ENCODE measurements around the gene RRBP1. TPM values are rescaled to one million over a fixed set of nuclear protein-coding genes. Genes with fewer than 3 reads are reported as not detected.

Gene RRBP1
- total and polyA plus RNA-seq, 9 donors, result 29.2 to 159 (median 83.8) TPM

- H3K27me3 ChIP-seq, result no peaks in the 10 kb centered on the region
- no peak for DNase-seq
- intact Hi-C loops (cut with DNase I), result loop anchor here in 2 of 4 donors (5.0 kb wide), 1 partner anchor 41 kb away; no protein-coding TSS in a partner anchor
- H3K27ac ChIP-seq, result peak overlapping the region; percentile 94 to 95
- H3K4me3 ChIP-seq, result peak overlapping the region; percentile 89
- 2% methylated on average over 6 of the region's 6 CpGs for WGBS, 3 donors
- H3K9me3 ChIP-seq, result no peaks in the 10 kb centered on the region
- TF ChIP-seq POLR2A (IDR thresholded peaks at IDR 0.05), result no peak
- no peak for TF ChIP-seq EP300 (IDR thresholded peaks at IDR 0.05)
- no peak for TF ChIP-seq CTCF (IDR thresholded peaks at IDR 0.05)
- H3K36me3 ChIP-seq, result no peaks in the 10 kb centered on the region
- peaks cover 9% of the 10 kb centered on the region for H3K4me1 ChIP-seq (ENCODE audit: insufficient read depth)
Measured at GRCh38 chr20:17571153-17571527, 110.9 kb downstream of the RRBP1 start.

DNA sequence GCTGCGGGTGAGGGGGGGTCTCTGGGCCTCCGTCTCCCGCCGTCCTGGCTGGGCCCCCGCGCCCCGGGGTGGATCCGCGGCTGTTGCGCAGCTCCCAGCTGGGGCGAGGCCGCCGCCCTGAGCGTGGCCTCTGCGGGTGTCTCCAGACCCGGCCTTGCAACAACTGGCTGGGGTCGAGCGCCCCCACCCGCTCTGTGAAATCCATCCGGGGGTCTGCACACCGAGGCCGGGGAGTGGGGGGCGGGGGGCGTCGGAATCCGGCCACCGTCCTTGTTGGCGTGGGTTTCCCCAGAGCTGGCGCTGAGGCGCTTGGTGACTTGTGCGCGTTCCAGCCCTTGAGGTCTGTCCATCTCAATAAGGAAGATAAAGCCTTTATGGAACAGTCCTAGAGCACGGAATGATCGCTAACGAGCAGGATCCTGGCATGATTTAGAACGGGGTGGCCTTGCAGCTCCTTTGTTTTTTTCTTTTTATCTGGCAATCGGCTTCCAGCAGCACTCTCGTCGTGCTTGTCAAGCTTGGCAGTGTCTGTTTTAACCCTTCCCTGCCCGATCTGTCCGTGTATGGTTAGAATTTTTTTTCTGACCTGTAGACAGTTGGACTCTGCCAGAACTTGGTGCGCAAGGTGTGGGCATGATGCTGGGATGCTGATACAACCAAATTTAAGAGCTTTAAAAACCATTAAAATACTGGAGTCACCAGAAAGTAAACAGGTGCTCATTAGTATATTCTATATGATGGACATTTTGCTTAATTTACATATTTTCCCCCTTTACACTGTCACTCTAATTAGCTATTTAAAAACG is 111.5 kb downstream of the RRBP1 start:
- no peaks in the 10 kb centered on the region for H3K9me3 ChIP-seq
- peak; percentile 66 to 80 (median 75) for DNase-seq
- H3K27me3 ChIP-seq, result no peaks in the 10 kb centered on the region
- intact Hi-C loops (cut with DNase I), result loop anchor here in 2 of 4 donors (5.0 kb wide), 1 partner anchor 42 kb away; no protein-coding TSS in a partner anchor
- H3K27ac ChIP-seq, result peak overlapping the region; percentile 94 to 95
- 1 to 2% (median 1%) methylated on average over 39 to 43 of the region's 43 CpGs for WGBS, 3 donors
- no peaks in the 10 kb centered on the region for H3K36me3 ChIP-seq
- TF ChIP-seq CTCF (IDR thresholded peaks at IDR 0.05) (no peak), POLR2A (IDR thresholded peaks at IDR 0.05) (no peak), EP300 (IDR thresholded peaks at IDR 0.05) (no peak)
- peaks cover 5% of the 10 kb centered on the region for H3K4me1 ChIP-seq (ENCODE audit: insufficient read depth)
- peak overlapping the region; percentile 89 for H3K4me3 ChIP-seq

- 0 to 1% (median 1%) methylated on average over 29 to 70 of the region's 70 CpGs for WGBS, 3 donors
- no peaks in the 10 kb centered on the region for H3K9me3 ChIP-seq
- peaks cover 5% of the 10 kb centered on the region for H3K4me1 ChIP-seq (ENCODE audit: insufficient read depth)
- DNase-seq, result peak; percentile 95 to 98 (median 96)
- TF ChIP-seq EP300 (IDR thresholded peaks at IDR 0.05), result peak; percentile 36
- TF ChIP-seq CTCF (IDR thresholded peaks at IDR 0.05), result no peak
- TF ChIP-seq POLR2A (IDR thresholded peaks at IDR 0.05), result peak; percentile 97
- H3K27me3 ChIP-seq, result no peaks in the 10 kb centered on the region
- intact Hi-C loops (cut with DNase I), result loop anchor here in 2 of 4 donors (5.0 kb wide), 1 partner anchor 43 kb away; no protein-coding TSS in a partner anchor
- H3K27ac ChIP-seq, result peak within 1 kb of the TSS; percentile 94 to 95
- peak within 1 kb of the TSS; percentile 89 for H3K4me3 ChIP-seq
- no peaks in the 10 kb centered on the region for H3K36me3 ChIP-seq
Measured at GRCh38 chr20:17569616-17570346, 112.3 kb downstream of the RRBP1 start, which contains the start of gene DSTN. Gene DSTN, plus strand, starts transcription at chr20:17570075. Its CDS starts 134 bp downstream, at chr20:17570209.

DNA sequence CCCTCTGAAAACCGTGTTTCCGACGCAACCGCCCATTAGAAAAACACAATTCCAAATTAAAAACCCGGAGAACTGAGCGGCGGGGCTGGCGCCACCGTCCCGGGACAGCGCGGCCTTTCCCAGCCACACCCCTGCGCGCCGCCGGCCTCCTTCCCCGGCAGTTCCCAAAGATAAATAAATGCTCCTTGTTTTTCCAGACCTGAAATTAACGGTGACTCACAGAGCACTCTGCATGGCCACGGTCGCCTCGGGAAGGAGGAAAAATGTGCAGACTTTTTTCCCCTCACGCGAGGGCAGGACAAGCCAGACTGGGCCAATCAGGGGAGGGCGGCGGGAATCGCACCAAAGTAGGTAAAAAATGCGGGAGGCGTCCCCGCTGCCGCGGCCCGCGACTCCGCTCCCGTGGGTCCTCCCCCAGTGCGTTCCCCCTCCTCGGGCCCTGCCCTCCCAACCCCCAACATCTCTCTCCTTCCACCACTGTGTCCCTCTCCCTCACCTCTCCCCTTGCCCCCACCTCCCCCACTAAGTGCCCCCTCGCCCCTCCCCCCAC is 113.0 kb downstream of the RRBP1 start:
- DNase-seq, result peak; percentile 83 to 90 (median 87)
- Histone ChIP-seq H3K9me3 (no peaks in the 10 kb centered on the region), H3K4me1 (ENCODE audit: insufficient read depth) (peaks cover 5% of the 10 kb centered on the region), H3K36me3 (no peaks in the 10 kb centered on the region), H3K27ac (peak overlapping the region; percentile 94 to 95), H3K4me3 (peak overlapping the region; percentile 89), H3K27me3 (no peaks in the 10 kb centered on the region)
- WGBS, 3 donors, result 0 to 2% (median 0%) methylated on average over 38 of the region's 38 CpGs
- intact Hi-C loops (cut with DNase I), result no loop called here
- TF ChIP-seq CTCF (IDR thresholded peaks at IDR 0.05), result no peak
- TF ChIP-seq POLR2A (IDR thresholded peaks at IDR 0.05), result peak; percentile 67
- peak; percentile 71 for TF ChIP-seq EP300 (IDR thresholded peaks at IDR 0.05)
